NCI-H526 (cell line): ENCODE results near the gene RAB21.
"Not testable (repeated sequence)": the region's sequence is repeated elsewhere in the genome, so short reads cannot be mapped to it uniquely, and the experiment has no call there.

Experiments used
- DNase-seq, 2 experiments: peaks; one replicate each; lab custom pipeline; 2025; lab: John Stamatoyannopoulos, UW

The RAB21 gene

GRCh38 chr12:71752891-71753290, 1.8 kb upstream of the RAB21 start:
- no peak for DNase-seq

- DNase-seq = peak in 1 of 2 experiments; percentile 58
Measured at GRCh38 chr12:71755146-71755892, 656 bp downstream of the RAB21 start.

- no peak for DNase-seq
Measured at GRCh38 chr12:71756054-71756690, 1.5 kb downstream of the RAB21 start.

- no peak for DNase-seq
Measured at GRCh38 chr12:71759941-71760340, 5.3 kb downstream of the RAB21 start.

GRCh38 chr12:71760471-71760870, 5.8 kb downstream of the RAB21 start:
- no peak for DNase-seq

GRCh38 chr12:71761354-71761753, 6.7 kb downstream of the RAB21 start:
- DNase-seq = not testable (repeated sequence)

- DNase-seq = no peak
Measured at GRCh38 chr12:71763677-71764379, 9.2 kb downstream of the RAB21 start.

GRCh38 chr12:71764587-71765321, 10.1 kb downstream of the RAB21 start:
- DNase-seq = no peak

- no peak for DNase-seq
Measured at GRCh38 chr12:71766202-71766601, 11.5 kb downstream of the RAB21 start.

GRCh38 chr12:71767183-71767582, 12.5 kb downstream of the RAB21 start:
- DNase-seq = no peak

- DNase-seq = no peak
Measured at GRCh38 chr12:71768900-71769299, 14.2 kb downstream of the RAB21 start.

GRCh38 chr12:71771069-71771468, 16.4 kb downstream of the RAB21 start:
- DNase-seq = no peak

GRCh38 chr12:71772735-71773134, 18.1 kb downstream of the RAB21 start:
- DNase-seq = no peak

GRCh38 chr12:71780237-71780822, 25.7 kb downstream of the RAB21 start:
- peak; percentile 9 to 55 for DNase-seq

- no peak for DNase-seq
Measured at GRCh38 chr12:71782017-71782416, 27.4 kb downstream of the RAB21 start.

GRCh38 chr12:71786829-71787228, 32.2 kb downstream of the RAB21 start:
- no peak for DNase-seq

GRCh38 chr12:71787580-71787979, 32.9 kb downstream of the RAB21 start:
- DNase-seq = no peak

- DNase-seq = no peak
Measured at GRCh38 chr12:71790331-71790730, 35.7 kb downstream of the RAB21 start.

- no peak for DNase-seq
Measured at GRCh38 chr12:71791473-71792150, 36.9 kb downstream of the RAB21 start.

GRCh38 chr12:71792599-71792998, 37.9 kb downstream of the RAB21 start:
- DNase-seq = no peak

- DNase-seq = no peak
Measured at GRCh38 chr12:71795901-71796300, 41.2 kb downstream of the RAB21 start.
